Measurements from ENCODE around the gene RPLP1.
A peak's percentile ranks its signal among the peaks of the same experiment; 100 is the strongest.

Gene RPLP1

DNA sequence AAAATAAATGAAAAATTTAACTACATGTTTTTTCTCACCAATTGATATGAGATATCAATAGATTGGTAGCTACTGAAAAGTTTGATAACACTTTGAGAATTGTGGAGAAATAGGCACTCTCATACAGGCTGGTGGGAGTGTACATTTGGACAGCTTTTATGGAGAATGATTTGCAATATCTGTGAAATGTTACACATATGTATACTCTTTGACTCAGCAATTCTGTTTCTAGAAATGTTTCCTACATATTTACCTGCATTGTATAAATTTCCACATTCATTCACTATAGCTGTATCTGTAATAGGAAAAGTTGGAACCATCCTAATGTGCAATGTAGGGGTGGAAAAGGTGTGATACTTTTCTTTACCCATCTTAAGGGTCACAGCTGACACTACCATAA lies 40.3 kb upstream of the RPLP1 start:
- DNase-seq (ENCODE audit: low spot score) = no peak
- in situ Hi-C loops (cut with MboI; ENCODE audit: low pct_unique_long_range_greater_than_20kb, low sequenced_read_pairs, unreplicated experiment) = no loop called here
- TF ChIP-seq, protein P1, sequence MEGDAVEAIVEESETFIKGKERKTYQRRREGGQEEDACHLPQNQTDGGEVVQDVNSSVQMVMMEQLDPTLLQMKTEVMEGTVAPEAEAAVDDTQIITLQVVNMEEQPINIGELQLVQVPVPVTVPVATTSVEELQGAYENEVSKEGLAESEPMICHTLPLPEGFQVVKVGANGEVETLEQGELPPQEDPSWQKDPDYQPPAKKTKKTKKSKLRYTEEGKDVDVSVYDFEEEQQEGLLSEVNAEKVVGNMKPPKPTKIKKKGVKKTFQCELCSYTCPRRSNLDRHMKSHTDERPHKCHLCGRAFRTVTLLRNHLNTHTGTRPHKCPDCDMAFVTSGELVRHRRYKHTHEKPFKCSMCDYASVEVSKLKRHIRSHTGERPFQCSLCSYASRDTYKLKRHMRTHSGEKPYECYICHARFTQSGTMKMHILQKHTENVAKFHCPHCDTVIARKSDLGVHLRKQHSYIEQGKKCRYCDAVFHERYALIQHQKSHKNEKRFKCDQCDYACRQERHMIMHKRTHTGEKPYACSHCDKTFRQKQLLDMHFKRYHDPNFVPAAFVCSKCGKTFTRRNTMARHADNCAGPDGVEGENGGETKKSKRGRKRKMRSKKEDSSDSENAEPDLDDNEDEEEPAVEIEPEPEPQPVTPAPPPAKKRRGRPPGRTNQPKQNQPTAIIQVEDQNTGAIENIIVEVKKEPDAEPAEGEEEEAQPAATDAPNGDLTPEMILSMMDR (IDR thresholded peaks at IDR 0.05; ENCODE audit: extremely low read depth, insufficient read depth, missing control alignments) = no peak

DNA sequence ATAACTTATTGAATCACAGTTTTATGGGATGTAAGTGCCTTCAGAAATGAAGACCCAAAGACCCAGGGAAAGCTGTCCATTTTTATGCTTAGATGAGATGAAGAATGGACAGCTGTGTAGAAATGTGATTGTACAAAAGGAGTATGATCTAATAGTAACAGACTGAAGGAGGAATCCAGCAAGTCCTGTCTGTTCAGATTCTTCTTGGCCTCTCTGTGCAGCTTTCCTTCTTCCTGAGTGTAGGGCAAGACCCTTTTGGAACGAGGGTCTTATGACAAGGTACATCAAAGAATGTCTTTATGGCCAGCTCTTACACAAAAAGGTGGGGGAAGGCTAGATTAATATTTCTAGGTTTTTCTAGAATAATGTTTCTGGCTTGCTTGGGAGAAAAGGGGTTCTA lies 39.9 kb upstream of the RPLP1 start:
- in situ Hi-C loops (cut with MboI; ENCODE audit: low pct_unique_long_range_greater_than_20kb, low sequenced_read_pairs, unreplicated experiment) = no loop called here
- DNase-seq (ENCODE audit: low spot score) = no peak
- TF ChIP-seq, protein P1 (IDR thresholded peaks at IDR 0.05; ENCODE audit: extremely low read depth, insufficient read depth, missing control alignments) = no peak

DNA sequence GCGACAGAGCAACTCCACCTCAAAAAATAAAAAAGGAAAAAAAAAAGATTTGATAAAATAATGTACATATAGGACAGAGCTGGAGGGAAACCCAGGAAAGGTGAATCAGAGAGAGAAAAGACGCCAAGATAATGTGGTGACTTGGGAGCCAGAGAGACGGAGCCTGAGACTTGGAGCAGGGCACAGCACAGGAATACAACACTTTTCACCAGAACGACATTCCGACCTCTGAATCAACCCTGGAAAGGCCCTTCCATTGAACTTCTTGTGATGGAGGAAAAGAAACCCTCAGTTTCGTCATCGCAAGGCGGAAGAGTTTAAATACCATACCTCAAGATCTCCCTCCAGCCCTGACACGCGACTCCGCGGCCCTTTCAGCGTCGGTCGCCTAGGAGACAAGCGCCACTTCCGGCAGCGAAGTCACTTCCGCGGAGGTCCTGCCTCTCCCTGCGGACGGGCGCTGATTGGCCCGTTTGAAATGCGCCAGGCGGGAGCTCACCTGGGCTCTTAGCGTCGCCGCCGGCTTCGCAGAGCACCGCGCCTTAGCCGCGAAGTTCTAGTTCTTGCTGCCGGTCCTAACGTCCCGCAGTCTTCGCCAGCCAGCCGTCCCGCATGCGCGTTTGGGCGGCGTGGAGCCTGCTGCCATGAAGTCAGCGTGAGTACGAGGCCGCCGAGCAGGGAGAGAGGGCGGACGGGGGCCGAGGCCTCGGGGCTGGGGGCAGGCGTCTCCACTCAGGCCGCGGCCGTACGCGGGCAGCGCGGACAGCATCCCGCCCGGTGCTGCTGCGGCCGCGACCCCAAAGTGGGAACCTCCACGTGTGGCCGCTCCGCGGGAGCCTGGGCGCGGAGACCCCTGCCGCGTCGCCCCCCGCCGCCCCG lies 38.6 kb upstream of the RPLP1 start, which contains the start of gene KIF23:
Gene KIF23 (plus strand): TSS at position 528 of the 879 bp plus-strand sequence. CDS start 117 bp downstream, at position 645.
- peak; percentile 98 for DNase-seq (ENCODE audit: low spot score)
- TF ChIP-seq, protein P1 (IDR thresholded peaks at IDR 0.05; ENCODE audit: extremely low read depth, insufficient read depth, missing control alignments) = no peak
- in situ Hi-C loops (cut with MboI; ENCODE audit: low pct_unique_long_range_greater_than_20kb, low sequenced_read_pairs, unreplicated experiment) = no loop called here

DNA sequence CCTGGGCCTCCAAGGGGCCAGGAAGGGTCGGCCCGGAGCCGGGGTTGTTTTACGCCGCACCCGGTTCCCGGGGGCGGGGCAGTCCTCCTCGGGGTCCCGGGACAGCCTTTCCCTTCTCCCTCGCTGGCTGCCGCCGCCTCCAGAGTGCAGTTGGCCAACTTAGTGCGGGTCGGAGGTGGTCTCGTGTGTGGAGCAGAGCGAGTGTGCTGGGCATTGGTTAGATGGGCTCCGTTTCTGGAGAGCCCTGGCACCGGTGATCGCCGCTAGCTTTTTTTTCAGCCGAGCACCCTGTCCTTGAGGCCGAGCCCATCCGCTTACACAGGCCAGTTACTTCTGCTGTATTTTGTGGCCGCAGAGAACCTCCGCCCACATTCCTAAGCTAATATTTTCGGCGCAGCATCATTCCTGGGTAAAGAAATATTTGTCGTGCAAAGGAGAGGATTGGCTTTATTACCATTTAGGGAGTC lies 37.9 kb upstream of the RPLP1 start:
- peak; percentile 53 for DNase-seq (ENCODE audit: low spot score)
- in situ Hi-C loops (cut with MboI; ENCODE audit: low pct_unique_long_range_greater_than_20kb, low sequenced_read_pairs, unreplicated experiment) = no loop called here
- TF ChIP-seq, protein P1 (IDR thresholded peaks at IDR 0.05; ENCODE audit: extremely low read depth, insufficient read depth, missing control alignments) = no peak

DNA sequence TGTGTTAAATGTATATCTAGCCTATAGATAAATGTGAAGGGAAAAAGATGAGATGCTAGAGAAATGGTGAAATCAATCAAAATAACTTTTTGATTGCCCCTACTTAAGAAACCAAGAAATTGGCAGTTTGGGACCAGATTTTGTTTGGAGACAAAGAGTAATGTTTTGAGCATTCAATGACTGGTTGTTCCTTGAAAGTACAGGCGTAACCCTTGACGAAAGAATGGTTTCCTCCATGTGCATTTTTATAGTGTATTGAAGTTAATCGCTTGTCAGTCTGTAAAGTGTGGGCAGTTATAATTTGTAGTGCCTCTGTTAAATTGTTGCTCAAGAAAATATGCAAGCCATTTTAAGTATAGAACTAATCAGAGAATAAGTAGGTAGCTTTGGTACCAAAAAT lies 37.2 kb upstream of the RPLP1 start:
- no peak for DNase-seq (ENCODE audit: low spot score)
- in situ Hi-C loops (cut with MboI; ENCODE audit: low pct_unique_long_range_greater_than_20kb, low sequenced_read_pairs, unreplicated experiment) = no loop called here
- TF ChIP-seq, protein P1 (IDR thresholded peaks at IDR 0.05; ENCODE audit: extremely low read depth, insufficient read depth, missing control alignments) = no peak

DNA sequence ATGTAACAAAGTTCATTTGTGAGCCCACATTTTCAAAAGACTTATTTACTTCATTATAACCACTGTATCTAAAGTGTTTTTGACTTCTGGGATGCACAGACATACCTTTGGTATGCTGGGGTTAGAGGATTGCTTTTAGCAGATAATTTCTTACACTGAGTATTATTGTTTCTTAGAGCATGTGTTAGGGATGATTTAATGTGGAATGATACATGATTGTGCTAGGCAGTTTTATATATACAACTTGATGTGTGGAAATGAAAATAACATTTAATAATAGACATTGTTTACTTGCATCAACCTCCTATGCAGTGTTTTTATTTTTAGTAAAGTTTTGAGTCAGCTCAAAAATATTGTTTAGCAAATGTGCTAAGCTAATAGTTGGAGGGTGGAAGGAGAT lies 35.0 kb upstream of the RPLP1 start:
- no peak for DNase-seq (ENCODE audit: low spot score)
- TF ChIP-seq, protein P1 (IDR thresholded peaks at IDR 0.05; ENCODE audit: extremely low read depth, insufficient read depth, missing control alignments) = no peak
- in situ Hi-C loops (cut with MboI; ENCODE audit: low pct_unique_long_range_greater_than_20kb, low sequenced_read_pairs, unreplicated experiment) = no loop called here
